SK-N-SH (cell line): ENCODE measurements around the gene PLXNA4.

ENCODE experiments used
- CTCF ChIP-seq: fragments of 200-600 bp; sonication (generic); IDR thresholded peaks from 2 replicates; pipeline ENCODE4 v1.6.1; 2017; ENCODE audit warnings: antibody characterized with exemption, mild to moderate bottlenecking, moderate library complexity
- RCOR1 ChIP-seq: fragments of 150-350 bp; IDR thresholded peaks from 2 replicates; pipeline ENCODE4 v1.6.1; 2017; ENCODE audit warnings: antibody characterized with exemption, low read length
- SMC3 ChIP-seq: IDR thresholded peaks from 2 replicates; pipeline ENCODE4 v1.6.1; 2012; ENCODE audit warnings: low read depth, low read length, improper control_type of control experiment

GRCh38 chr7:132123773-132124172, 452.5 kb downstream of the PLXNA4 start:
- TF ChIP-seq CTCF, result no peak
- no peak for TF ChIP-seq SMC3
- no peak for TF ChIP-seq RCOR1
